ENCODE results near the gene TCEA2. TPM values are rescaled to one million over a fixed set of nuclear protein-coding genes. Genes with fewer than 3 reads are reported as not detected.

Gene TCEA2
- polyA plus RNA-seq, 1 donor from 2014 or later = 87.7 TPM

- Histone ChIP-seq H3F3A (ENCODE audit: insufficient read depth, low read length, poor library complexity, severe bottlenecking) (no peaks in the 10 kb centered on the region), H3K9me2 (ENCODE audit: insufficient read depth, low read length) (no peaks in the 10 kb centered on the region), H2AFZ (ENCODE audit: low read depth, low read length) (no peak overlapping the region), H3K27ac (ENCODE audit: low read length) (no peak overlapping the region), H3K27me3 (ENCODE audit: insufficient read depth, low read depth, low read length) (peaks cover 5% of the 10 kb centered on the region), H3K9ac (ENCODE audit: low read length) (no peak overlapping the region), H3K79me2 (replicated peaks; ENCODE audit: insufficient read depth, low read length) (no peaks in the 10 kb centered on the region), H3K36me3 (ENCODE audit: insufficient read depth, low read length) (no peaks in the 10 kb centered on the region), H4K20me1 (ENCODE audit: insufficient read depth) (no peaks in the 10 kb centered on the region), H3K9me3 (ENCODE audit: low read length) (no peaks in the 10 kb centered on the region), H3K4me2 (ENCODE audit: low read length) (no peak overlapping the region), H3K4me3 (ENCODE audit: low read length) (no peak overlapping the region)
- TF ChIP-seq CTCF (IDR thresholded peaks at IDR 0.05; ENCODE audit: poor library complexity, severe bottlenecking) = no peak
- no peak for TF ChIP-seq EZH2 (IDR thresholded peaks at IDR 0.05; ENCODE audit: borderline replicate concordance, insufficient read depth, low read length, poor library complexity, severe bottlenecking)
- TF ChIP-seq POLR2AphosphoS5 (IDR thresholded peaks at IDR 0.05) = no peak
- TF ChIP-seq TAF1 (IDR thresholded peaks at IDR 0.05; ENCODE audit: low read depth) = no peak
- TF ChIP-seq RAD21 (conservative IDR thresholded peaks at IDR 0.05) = no peak
- TF ChIP-seq MXI1 (conservative IDR thresholded peaks at IDR 0.05; ENCODE audit: poor library complexity, severe bottlenecking) = no peak
- no peak for TF ChIP-seq SMC3 (conservative IDR thresholded peaks at IDR 0.05; ENCODE audit: poor library complexity)
- no peak for TF ChIP-seq EP300 (conservative IDR thresholded peaks at IDR 0.05; ENCODE audit: poor library complexity, severe bottlenecking)
- no peak for TF ChIP-seq REST (IDR thresholded peaks at IDR 0.05; ENCODE audit: borderline replicate concordance)
These were observed 13.3 kb downstream of the TCEA2 start for GRCh38 chr20:64076061-64076997.

- Histone ChIP-seq H3K27ac (ENCODE audit: low read length) (no peak overlapping the region), H3K36me3 (ENCODE audit: insufficient read depth, low read length) (no peaks in the 10 kb centered on the region), H4K20me1 (ENCODE audit: insufficient read depth) (no peaks in the 10 kb centered on the region), H3F3A (ENCODE audit: insufficient read depth, low read length, poor library complexity, severe bottlenecking) (no peaks in the 10 kb centered on the region), H3K9ac (ENCODE audit: low read length) (no peak overlapping the region), H3K9me3 (ENCODE audit: low read length) (no peaks in the 10 kb centered on the region), H2AFZ (ENCODE audit: low read depth, low read length) (no peak overlapping the region), H3K9me2 (ENCODE audit: insufficient read depth, low read length) (no peaks in the 10 kb centered on the region), H3K4me2 (ENCODE audit: low read length) (no peak overlapping the region), H3K79me2 (replicated peaks; ENCODE audit: insufficient read depth, low read length) (no peaks in the 10 kb centered on the region), H3K4me3 (ENCODE audit: low read length) (no peak overlapping the region), H3K27me3 (ENCODE audit: insufficient read depth, low read depth, low read length) (peaks cover 5% of the 10 kb centered on the region)
- TF ChIP-seq CTCF (IDR thresholded peaks at IDR 0.05; ENCODE audit: poor library complexity, severe bottlenecking) (no peak), RAD21 (conservative IDR thresholded peaks at IDR 0.05) (no peak), POLR2AphosphoS5 (IDR thresholded peaks at IDR 0.05) (no peak), REST (IDR thresholded peaks at IDR 0.05; ENCODE audit: borderline replicate concordance) (no peak), SMC3 (conservative IDR thresholded peaks at IDR 0.05; ENCODE audit: poor library complexity) (no peak), MXI1 (conservative IDR thresholded peaks at IDR 0.05; ENCODE audit: poor library complexity, severe bottlenecking) (no peak), EZH2 (IDR thresholded peaks at IDR 0.05; ENCODE audit: borderline replicate concordance, insufficient read depth, low read length, poor library complexity, severe bottlenecking) (no peak), TAF1 (IDR thresholded peaks at IDR 0.05; ENCODE audit: low read depth) (no peak), EP300 (conservative IDR thresholded peaks at IDR 0.05; ENCODE audit: poor library complexity, severe bottlenecking) (no peak)
These were observed 14.1 kb downstream of the TCEA2 start for GRCh38 chr20:64077094-64077493.
